ENCODE data around the gene RBM45.

DNA sequence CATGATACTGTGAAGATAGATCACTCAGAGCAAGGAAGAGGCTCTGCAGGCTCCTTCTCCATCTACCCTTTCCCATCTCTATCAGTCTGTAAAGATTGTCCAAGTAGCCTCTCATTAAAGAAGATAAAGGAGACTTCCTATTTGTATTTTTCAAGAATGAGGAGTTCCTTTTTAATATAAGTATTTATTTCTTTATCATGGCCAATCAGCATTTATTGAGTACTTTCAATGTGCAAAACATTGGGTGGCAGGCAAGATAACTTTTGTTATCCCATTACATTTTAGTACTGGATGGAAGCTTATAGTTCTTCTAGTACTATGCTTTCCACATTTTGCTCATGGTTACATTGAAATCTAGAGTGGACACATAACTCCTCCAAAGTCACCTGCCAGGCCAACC, 36.1 kb upstream of the RBM45 start:
- TF ChIP-seq, protein P1, sequence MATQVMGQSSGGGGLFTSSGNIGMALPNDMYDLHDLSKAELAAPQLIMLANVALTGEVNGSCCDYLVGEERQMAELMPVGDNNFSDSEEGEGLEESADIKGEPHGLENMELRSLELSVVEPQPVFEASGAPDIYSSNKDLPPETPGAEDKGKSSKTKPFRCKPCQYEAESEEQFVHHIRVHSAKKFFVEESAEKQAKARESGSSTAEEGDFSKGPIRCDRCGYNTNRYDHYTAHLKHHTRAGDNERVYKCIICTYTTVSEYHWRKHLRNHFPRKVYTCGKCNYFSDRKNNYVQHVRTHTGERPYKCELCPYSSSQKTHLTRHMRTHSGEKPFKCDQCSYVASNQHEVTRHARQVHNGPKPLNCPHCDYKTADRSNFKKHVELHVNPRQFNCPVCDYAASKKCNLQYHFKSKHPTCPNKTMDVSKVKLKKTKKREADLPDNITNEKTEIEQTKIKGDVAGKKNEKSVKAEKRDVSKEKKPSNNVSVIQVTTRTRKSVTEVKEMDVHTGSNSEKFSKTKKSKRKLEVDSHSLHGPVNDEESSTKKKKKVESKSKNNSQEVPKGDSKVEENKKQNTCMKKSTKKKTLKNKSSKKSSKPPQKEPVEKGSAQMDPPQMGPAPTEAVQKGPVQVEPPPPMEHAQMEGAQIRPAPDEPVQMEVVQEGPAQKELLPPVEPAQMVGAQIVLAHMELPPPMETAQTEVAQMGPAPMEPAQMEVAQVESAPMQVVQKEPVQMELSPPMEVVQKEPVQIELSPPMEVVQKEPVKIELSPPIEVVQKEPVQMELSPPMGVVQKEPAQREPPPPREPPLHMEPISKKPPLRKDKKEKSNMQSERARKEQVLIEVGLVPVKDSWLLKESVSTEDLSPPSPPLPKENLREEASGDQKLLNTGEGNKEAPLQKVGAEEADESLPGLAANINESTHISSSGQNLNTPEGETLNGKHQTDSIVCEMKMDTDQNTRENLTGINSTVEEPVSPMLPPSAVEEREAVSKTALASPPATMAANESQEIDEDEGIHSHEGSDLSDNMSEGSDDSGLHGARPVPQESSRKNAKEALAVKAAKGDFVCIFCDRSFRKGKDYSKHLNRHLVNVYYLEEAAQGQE (IDR thresholded peaks at IDR 0.05; ENCODE audit: insufficient read depth in 1 of 2, low read depth in 2 of 2, low read length in 2 of 2): no peak
- no peak for TF ChIP-seq SIN3A (IDR thresholded peaks at IDR 0.05; ENCODE audit: borderline replicate concordance, insufficient read depth, low read length)

Measured in PFSK-1 (cell line).